Upper lobe of left lung (tissue), 6 donors: Measurements from ENCODE around the gene OR14A16. TPM values are rescaled to one million over a fixed set of nuclear protein-coding genes. Genes with fewer than 3 reads are reported as not detected.

Experiments used
- ATAC-seq, 2 donors: fragments of 200-7000 bp; cut with Tn5 transposase; one replicate each; pipeline ENCODE4 v1.9.1; 2022; ENCODE audit warnings: mild to moderate bottlenecking in 2 of 2, moderate library complexity in 2 of 2; ENCODE audit not compliant: low FRiP score in 2 of 2
- DNase-seq, 2 donors: peaks; one replicate each; pipeline ENCODE4 v3.0.0-alpha.2; 2019 to 2020
- H3K27ac ChIP-seq, 4 donors: fragments of 200-600 bp; sonication (generic); one replicate each; pipeline ENCODE4 v1.5.1; 2016 to 2019
- H3K27me3 ChIP-seq, 4 donors: fragments of 200-600 bp; sonication (generic); one replicate each; pipeline ENCODE4 v1.5.1; 2017 to 2019
- H3K36me3 ChIP-seq, 4 donors: fragments of 200-600 bp; sonication (generic); one replicate each; pipeline ENCODE4 v1.5.1; 2016 to 2019
- H3K4me1 ChIP-seq, 4 donors: fragments of 200-600 bp; sonication (generic); one replicate each; pipeline ENCODE4 v1.5.1; 2018 to 2019
- H3K4me3 ChIP-seq, 4 donors: fragments of 200-600 bp; sonication (generic); one replicate each; pipeline ENCODE4 v1.5.1; 2017 to 2019; ENCODE audit warnings: mild to moderate bottlenecking in 2 of 4, moderate library complexity in 1 of 4
- H3K9me3 ChIP-seq, 4 donors: fragments of 200-600 bp; sonication (generic); one replicate each; pipeline ENCODE4 v1.5.1; 2018 to 2019
- EP300 ChIP-seq, 4 donors: sonication (generic); formaldehyde crosslinking; IDR thresholded peaks; one replicate each; pipeline ENCODE4 v1.5.1; 2017; ENCODE audit warnings: antibody characterized with exemption in 4 of 4, control low read depth in 2 of 4
- POLR2A ChIP-seq, 4 donors: fragments of 450-650 bp; IDR thresholded peaks; one replicate each; pipeline ENCODE4 v1.5.1; 2016 to 2017; ENCODE audit warnings: antibody characterized with exemption in 4 of 4, mild to moderate bottlenecking in 2 of 4
- POLR2AphosphoS5 ChIP-seq, 2 donors: sonication (generic); formaldehyde crosslinking; IDR thresholded peaks; one replicate each; pipeline ENCODE4 v1.5.1; 2017; ENCODE audit warnings: antibody characterized with exemption in 2 of 2
- WGBS, 2 donors: methylation state at CpG; one replicate each; pipeline ENCODE4 v1.1.5; 2017 to 2018; 5-methylcytosine and 5-hydroxymethylcytosine counted together
- total RNA-seq, 6 donors: library from RNA; depleted of rRNA in 4 of 6; stranded (reverse); fragments of >200 nt in 4 of 6; gene quantifications; one replicate each; pipeline versions ENCODE4 v1.1.0 to v1.2.1, GENCODE V29; 2016 to 2021
- TF ChIP-seq, protein P1 (sequence below), 6 experiments: fragments of 450-650 bp in 4 of 6; fragments of 200-600 bp in 2 of 6; sonication (generic) in 2 of 6; IDR thresholded peaks; one replicate each; pipeline ENCODE4 v1.5.1; 2016 to 2019; ENCODE audit warnings: antibody characterized with exemption in 6 of 6
- donor health status: DM: no; HTN: no; CAD: no; lungs with moderate emphysema.
- donor health status: DM: no; HTN: yes; CAD: no; lungs with severe emphysema.

OR14A16 gene, protein sequence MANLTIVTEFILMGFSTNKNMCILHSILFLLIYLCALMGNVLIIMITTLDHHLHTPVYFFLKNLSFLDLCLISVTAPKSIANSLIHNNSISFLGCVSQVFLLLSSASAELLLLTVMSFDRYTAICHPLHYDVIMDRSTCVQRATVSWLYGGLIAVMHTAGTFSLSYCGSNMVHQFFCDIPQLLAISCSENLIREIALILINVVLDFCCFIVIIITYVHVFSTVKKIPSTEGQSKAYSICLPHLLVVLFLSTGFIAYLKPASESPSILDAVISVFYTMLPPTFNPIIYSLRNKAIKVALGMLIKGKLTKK
- not detected for total RNA-seq

DNA sequence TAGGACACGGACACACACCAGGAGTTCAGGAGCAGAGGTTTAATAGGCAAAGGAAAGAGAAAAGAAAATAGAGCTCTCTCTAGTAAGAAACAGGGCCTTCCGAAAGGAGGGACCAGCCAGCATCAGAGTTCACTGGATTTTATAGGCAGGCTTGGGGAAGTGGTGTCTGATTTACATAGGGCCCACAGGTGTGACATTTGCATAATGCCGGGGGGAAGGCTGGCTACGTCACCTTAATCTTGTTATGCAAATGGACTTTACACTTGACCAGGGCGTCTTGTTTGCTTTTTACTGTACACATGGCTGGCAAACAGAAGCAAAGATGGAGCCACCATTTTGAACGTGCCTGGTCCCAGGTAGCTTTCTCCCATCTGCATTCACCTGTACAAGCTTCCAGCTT, at the start of gene OR14A16:
TSS of gene OR14A16 (minus strand) at position 97 of the 400 bp plus-strand sequence. CDS start 8,390 bp downstream, outside the sequence.
- Histone ChIP-seq H3K27me3 (no peaks in the 10 kb centered on the region), H3K4me1 (no peaks in the 10 kb centered on the region), H3K9me3 (no peaks in the 10 kb centered on the region), H3K27ac (no peak within 1 kb of the TSS), H3K4me3 (no peak within 1 kb of the TSS), H3K36me3 (no peaks in the 10 kb centered on the region)
- no peak for DNase-seq
- TF ChIP-seq POLR2AphosphoS5 (IDR thresholded peaks at IDR 0.05) (no peak), EP300 (IDR thresholded peaks at IDR 0.05) (no peak), POLR2A (IDR thresholded peaks at IDR 0.05) (no peak)
- TF ChIP-seq, protein P1, sequence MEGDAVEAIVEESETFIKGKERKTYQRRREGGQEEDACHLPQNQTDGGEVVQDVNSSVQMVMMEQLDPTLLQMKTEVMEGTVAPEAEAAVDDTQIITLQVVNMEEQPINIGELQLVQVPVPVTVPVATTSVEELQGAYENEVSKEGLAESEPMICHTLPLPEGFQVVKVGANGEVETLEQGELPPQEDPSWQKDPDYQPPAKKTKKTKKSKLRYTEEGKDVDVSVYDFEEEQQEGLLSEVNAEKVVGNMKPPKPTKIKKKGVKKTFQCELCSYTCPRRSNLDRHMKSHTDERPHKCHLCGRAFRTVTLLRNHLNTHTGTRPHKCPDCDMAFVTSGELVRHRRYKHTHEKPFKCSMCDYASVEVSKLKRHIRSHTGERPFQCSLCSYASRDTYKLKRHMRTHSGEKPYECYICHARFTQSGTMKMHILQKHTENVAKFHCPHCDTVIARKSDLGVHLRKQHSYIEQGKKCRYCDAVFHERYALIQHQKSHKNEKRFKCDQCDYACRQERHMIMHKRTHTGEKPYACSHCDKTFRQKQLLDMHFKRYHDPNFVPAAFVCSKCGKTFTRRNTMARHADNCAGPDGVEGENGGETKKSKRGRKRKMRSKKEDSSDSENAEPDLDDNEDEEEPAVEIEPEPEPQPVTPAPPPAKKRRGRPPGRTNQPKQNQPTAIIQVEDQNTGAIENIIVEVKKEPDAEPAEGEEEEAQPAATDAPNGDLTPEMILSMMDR (IDR thresholded peaks at IDR 0.05), result no peak
- WGBS, 2 donors, result 51 to 60% methylated on average over 6 of the region's 6 CpGs
- ATAC-seq, result no peak

DNA sequence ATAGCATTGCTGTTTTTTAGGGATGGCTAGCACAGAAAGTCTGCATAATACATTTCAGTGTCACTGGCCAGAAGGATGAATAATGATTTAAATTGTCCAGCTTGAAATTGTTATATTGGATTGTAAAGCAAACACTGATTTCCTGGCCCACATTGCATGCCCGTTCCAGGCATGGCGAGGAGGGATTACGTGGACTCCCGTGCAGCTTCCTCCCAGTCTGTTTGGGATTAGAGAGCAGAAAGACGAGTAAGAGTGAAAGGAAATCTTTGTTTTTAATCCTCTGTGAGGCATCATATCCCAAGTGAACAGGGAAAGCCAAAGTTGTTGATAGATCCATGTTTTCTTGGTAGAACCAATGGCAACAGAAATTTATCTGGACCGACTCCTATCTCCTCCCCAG, 41.5 kb upstream of the OR14A16 start:
- 67 to 80% methylated on average over 6 of the region's 6 CpGs for WGBS, 2 donors
- ATAC-seq (no peak), DNase-seq (no peak)
- TF ChIP-seq EP300 (IDR thresholded peaks at IDR 0.05) (no peak), POLR2AphosphoS5 (IDR thresholded peaks at IDR 0.05) (no peak), POLR2A (IDR thresholded peaks at IDR 0.05) (no peak)
- TF ChIP-seq, protein P1 (IDR thresholded peaks at IDR 0.05), result no peak
- Histone ChIP-seq H3K4me3 (no peak overlapping the region), H3K27ac (no peak overlapping the region), H3K9me3 (no peaks in the 10 kb centered on the region), H3K4me1 (no peaks in the 10 kb centered on the region), H3K27me3 (no peaks in the 10 kb centered on the region), H3K36me3 (peaks cover 0 to 42% (median 0%) of the 10 kb centered on the region in 4 donors)

DNA sequence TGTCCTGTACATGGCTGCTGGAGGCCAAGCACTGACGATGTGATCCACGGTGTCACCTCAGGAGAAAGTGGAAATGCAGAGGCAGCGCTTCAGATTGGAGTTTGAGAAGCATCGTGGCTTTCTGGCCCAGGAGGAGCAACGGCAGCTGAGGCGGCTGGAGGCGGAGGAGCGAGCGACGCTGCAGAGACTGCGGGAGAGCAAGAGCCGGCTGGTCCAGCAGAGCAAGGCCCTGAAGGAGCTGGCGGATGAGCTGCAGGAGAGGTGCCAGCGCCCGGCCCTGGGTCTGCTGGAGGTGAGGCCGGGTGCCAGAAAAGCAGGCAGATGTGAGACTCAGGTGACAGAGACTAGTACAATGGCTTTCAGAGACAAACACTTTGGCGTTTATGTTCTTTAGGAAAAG, 40.7 kb upstream of the OR14A16 start:
- Histone ChIP-seq H3K36me3 (peaks cover 0 to 35% (median 0%) of the 10 kb centered on the region in 4 donors), H3K4me1 (no peaks in the 10 kb centered on the region), H3K27me3 (no peaks in the 10 kb centered on the region), H3K27ac (no peak overlapping the region), H3K4me3 (no peak overlapping the region), H3K9me3 (no peaks in the 10 kb centered on the region)
- no peak for TF ChIP-seq EP300 (IDR thresholded peaks at IDR 0.05)
- no peak for TF ChIP-seq POLR2AphosphoS5 (IDR thresholded peaks at IDR 0.05)
- no peak for TF ChIP-seq POLR2A (IDR thresholded peaks at IDR 0.05)
- TF ChIP-seq, protein P1 (IDR thresholded peaks at IDR 0.05), result no peak
- 84 to 87% methylated on average over 17 of the region's 17 CpGs for WGBS, 2 donors
- DNase-seq, result peak in 1 of 2 donors; percentile 59
- ATAC-seq, result peak in 1 of 2 donors; percentile 42

DNA sequence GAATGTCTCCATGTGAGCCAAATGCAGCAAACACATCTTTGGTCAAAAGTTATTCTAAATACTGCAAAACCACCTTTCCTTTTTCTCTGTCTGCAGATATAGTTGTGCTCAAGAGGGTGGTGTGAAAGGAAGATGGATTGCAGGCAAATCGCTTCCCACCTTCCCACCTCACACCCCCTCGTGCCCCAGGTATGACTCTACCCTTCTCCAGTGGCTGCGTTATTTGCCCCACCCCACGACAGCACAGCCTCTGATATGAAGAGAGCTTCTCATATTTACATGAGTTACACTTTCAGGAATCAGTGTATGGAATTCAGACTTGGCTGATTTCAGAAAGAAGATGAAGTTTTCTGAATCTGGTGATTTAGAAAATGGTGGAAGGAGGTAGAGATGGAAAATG, 38.8 kb upstream of the OR14A16 start:
- WGBS, 2 donors, result 75 to 76% methylated on average over 4 of the region's 4 CpGs
- no peak for ATAC-seq
- TF ChIP-seq POLR2AphosphoS5 (IDR thresholded peaks at IDR 0.05) (no peak), POLR2A (IDR thresholded peaks at IDR 0.05) (no peak), EP300 (IDR thresholded peaks at IDR 0.05) (no peak)
- TF ChIP-seq, protein P1 (IDR thresholded peaks at IDR 0.05), result no peak

More for the DNA sequence above, 38.8 kb upstream of the OR14A16 start:
- Histone ChIP-seq H3K9me3 (no peaks in the 10 kb centered on the region), H3K27ac (no peak overlapping the region), H3K4me3 (no peak overlapping the region), H3K27me3 (peaks cover 0 to 6% (median 0%) of the 10 kb centered on the region in 4 donors), H3K4me1 (peaks cover 0 to 5% (median under 1%) of the 10 kb centered on the region in 4 donors), H3K36me3 (peaks cover 0 to 19% (median 0%) of the 10 kb centered on the region in 4 donors)
- DNase-seq, result no peak
